Heart left ventricle (tissue), 16 donors: Measurements from ENCODE around the gene SLC2A4RG. TPM values are rescaled to one million over a fixed set of nuclear protein-coding genes. Genes with fewer than 3 reads are reported as not detected.

Experiments used
- ATAC-seq, 4 donors: fragments of 200-7000 bp; cut with Tn5 transposase; one replicate each; pipeline ENCODE4 v1.9.1; 2020 to 2022; ENCODE audit warnings: moderate library complexity in 4 of 4, mild to moderate bottlenecking in 3 of 4, moderate number of reproducible peaks in 1 of 4
- DNase-seq, 5 donors: peaks; one replicate each; pipeline ENCODE4 v3.0.0-alpha.2; 2020
- H3K27ac ChIP-seq, 12 donors: fragments of 200-600 bp; sonication (generic) in 4 of 12; one replicate each; pipeline versions ENCODE4 v1.5.0 to v1.8.0; 2016 to 2022; ENCODE audit warnings: mild to moderate bottlenecking in 2 of 12
- H3K27me3 ChIP-seq, 9 donors: fragments of 200-600 bp; sonication (generic) in 2 of 9; one replicate each; pipeline versions ENCODE4 v1.5.1 to v1.8.0; 2016 to 2022; ENCODE audit warnings: mild to moderate bottlenecking in 3 of 9
- H3K36me3 ChIP-seq, 9 donors: fragments of 200-600 bp; sonication (generic) in 2 of 9; one replicate each; pipeline versions ENCODE4 v1.5.0 to v1.8.0; 2018 to 2022; ENCODE audit warnings: mild to moderate bottlenecking in 2 of 9
- H3K4me1 ChIP-seq, 12 donors: fragments of 200-600 bp; sonication (generic) in 4 of 12; one replicate each; pipeline versions ENCODE4 v1.5.0 to v1.8.0; 2016 to 2022; ENCODE audit warnings: mild to moderate bottlenecking in 3 of 12
- H3K4me3 ChIP-seq, 12 donors: fragments of 200-600 bp; sonication (generic) in 4 of 12; one replicate each; pipeline versions ENCODE4 v1.5.0 to v1.8.0; 2017 to 2022; ENCODE audit warnings: mild to moderate bottlenecking in 9 of 12, moderate library complexity in 4 of 12
- H3K9me3 ChIP-seq, 12 donors: fragments of 200-600 bp; sonication (generic) in 4 of 12; one replicate each; pipeline versions ENCODE4 v1.5.0 to v1.8.0; 2016 to 2022; ENCODE audit warnings: mild to moderate bottlenecking in 1 of 12
- POLR2A ChIP-seq, 2 donors: fragments of 450-650 bp; IDR thresholded peaks; one replicate each; pipeline ENCODE4 v1.6.1; 2017; ENCODE audit warnings: antibody characterized with exemption in 2 of 2, mild to moderate bottlenecking in 2 of 2, moderate library complexity in 2 of 2
- WGBS, 4 donors: extraction: QIAGEN DNeasy Blood & Tissue Kit in 2 of 4; methylation state at CpG; one replicate each; pipeline versions ENCODE4 v1.1.5 to v1.1.7; 2013 to 2018; 5-methylcytosine and 5-hydroxymethylcytosine counted together
- intact Hi-C, 10 donors: fragments of 100-400 bp; cut with DNase I; formaldehyde crosslinking; loops; one replicate each; pipeline versions ENCODE4 v1.11.1 to v1.14.2; 2022
- polyA plus RNA-seq, 2 donors: library from polyadenylated mRNA; stranded (reverse); fragments of 200-250 nt; gene quantifications; one replicate each; pipeline ENCODE4 v1.2.3, GENCODE V29; 2013
- total RNA-seq, 9 donors: library from RNA; depleted of rRNA in 2 of 9; stranded (reverse); fragments of >200 nt in 2 of 9; fragmentation: NEBNext Ultra II Directional in 3 of 9; extraction: Animal tissue kit (Norgen Biotek cat#: 25700) in 3 of 9; gene quantifications; one replicate each; pipeline versions ENCODE4 v1.1.0 to v1.2.4, GENCODE V29; 2016 to 2023
- TF ChIP-seq, protein P1 (sequence below), 12 donors: fragments of 200-600 bp; sonication (generic) in 4 of 12; IDR thresholded peaks; one replicate each; pipeline versions ENCODE4 v1.5.0 to v1.8.0; 2018 to 2022; ENCODE audit warnings: antibody characterized with exemption in 12 of 12, mild to moderate bottlenecking in 5 of 12
- donor health status: ischemic (EF 13 %, LVEDD 7.1; RV severe dilation, severe dysfunction).
- donor health status: healthy with polysubstance abuse.
- donor health status: DM: no; HTN: yes; CAD: no.
- donor health status: DM: no; HTN: no; CAD: no.
- donor health status: ischemic (EF 25% LVEDD 6.9; RV normal size, moderate dysfunction).
- donor health status: ischemic (EF 25% LVEDD 5.7; RV mildly dilated, moderate dysfunction).
- donor health status: healthy.
- donor health status: DM: yes; HTN: yes; CAD: no.
- donor health status: ischemic (EF 35%, LVEDD 5.7; RV mildly dilated, moderate dysfunction).
- donor health status: nonischemic (EF 11% LVEDD 7.7; RV severe dilation, severe dysfunction).
- donor health status: DM: yes; HTN: yes; CAD: no.
- donor health status: PGD.
- donor health status: ischemic (EF 29% LVEDD 5.4; RV normal size, mild dysfunction).
- donor health status: nonischemic (EF 23%, LVEDD 6.1; RV moderate dilation, normal function).

Gene SLC2A4RG
- total and polyA plus RNA-seq, 11 donors, result 18.3 to 82.5 (median 70.7) TPM

GRCh38 chr20:63749597-63750508, 10.3 kb downstream of the SLC2A4RG start:
- Histone ChIP-seq H3K4me1 (peaks cover 0 to 11% (median 0%) of the 10 kb centered on the region in 12 donors), H3K36me3 (peaks cover 0 to 64% (median 32%) of the 10 kb centered on the region in 9 donors), H3K27me3 (no peaks in the 10 kb centered on the region), H3K27ac (peak overlapping the region in 1 of 12 donors; percentile 78), H3K9me3 (no peaks in the 10 kb centered on the region), H3K4me3 (no peak overlapping the region)
- ATAC-seq (no peak), DNase-seq (peak in 2 of 5 donors; percentile 13 to 16)
- no peak for TF ChIP-seq POLR2A (IDR thresholded peaks at IDR 0.05)
- TF ChIP-seq, protein P1, sequence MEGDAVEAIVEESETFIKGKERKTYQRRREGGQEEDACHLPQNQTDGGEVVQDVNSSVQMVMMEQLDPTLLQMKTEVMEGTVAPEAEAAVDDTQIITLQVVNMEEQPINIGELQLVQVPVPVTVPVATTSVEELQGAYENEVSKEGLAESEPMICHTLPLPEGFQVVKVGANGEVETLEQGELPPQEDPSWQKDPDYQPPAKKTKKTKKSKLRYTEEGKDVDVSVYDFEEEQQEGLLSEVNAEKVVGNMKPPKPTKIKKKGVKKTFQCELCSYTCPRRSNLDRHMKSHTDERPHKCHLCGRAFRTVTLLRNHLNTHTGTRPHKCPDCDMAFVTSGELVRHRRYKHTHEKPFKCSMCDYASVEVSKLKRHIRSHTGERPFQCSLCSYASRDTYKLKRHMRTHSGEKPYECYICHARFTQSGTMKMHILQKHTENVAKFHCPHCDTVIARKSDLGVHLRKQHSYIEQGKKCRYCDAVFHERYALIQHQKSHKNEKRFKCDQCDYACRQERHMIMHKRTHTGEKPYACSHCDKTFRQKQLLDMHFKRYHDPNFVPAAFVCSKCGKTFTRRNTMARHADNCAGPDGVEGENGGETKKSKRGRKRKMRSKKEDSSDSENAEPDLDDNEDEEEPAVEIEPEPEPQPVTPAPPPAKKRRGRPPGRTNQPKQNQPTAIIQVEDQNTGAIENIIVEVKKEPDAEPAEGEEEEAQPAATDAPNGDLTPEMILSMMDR (IDR thresholded peaks at IDR 0.05), result no peak
- 91 to 94% (median 92%) methylated on average over 14 to 16 of the region's 16 CpGs for WGBS, 4 donors
- intact Hi-C loops, result no loop called here

GRCh38 chr20:63750807-63751470, 11.4 kb downstream of the SLC2A4RG start:
- Histone ChIP-seq H3K36me3 (peaks cover 0 to 53% (median 30%) of the 10 kb centered on the region in 9 donors), H3K9me3 (no peaks in the 10 kb centered on the region), H3K27me3 (no peaks in the 10 kb centered on the region), H3K4me1 (peaks cover 0 to 11% (median 0%) of the 10 kb centered on the region in 12 donors), H3K4me3 (peak overlapping the region in 1 of 12 donors; percentile 23), H3K27ac (peak overlapping the region in 1 of 12 donors; percentile 78)
- intact Hi-C loops, result no loop called here
- 77 to 82% (median 80%) methylated on average over 19 to 26 of the region's 26 CpGs for WGBS, 4 donors
- DNase-seq, result peak in 3 of 5 donors; percentile 12 to 64 (median 18)
- TF ChIP-seq, protein P1 (IDR thresholded peaks at IDR 0.05), result no peak
- TF ChIP-seq POLR2A (IDR thresholded peaks at IDR 0.05), result no peak
- no peak for ATAC-seq

- no peaks in the 10 kb centered on the region for H3K27me3 ChIP-seq
- intact Hi-C loops, result loop anchor here in 1 of 10 donors (2.0 kb wide), 1 partner anchor 17 kb away; no protein-coding TSS in a partner anchor
- H3K27ac ChIP-seq, result peak overlapping the region in 1 of 12 donors; percentile 78
- peaks cover 0 to 45% (median 24%) of the 10 kb centered on the region in 9 donors for H3K36me3 ChIP-seq
- DNase-seq, result peak in 2 of 5 donors; percentile 25 to 57
- H3K4me1 ChIP-seq, result peaks cover 0 to 11% (median 0%) of the 10 kb centered on the region in 12 donors
- peak overlapping the region in 1 of 12 donors; percentile 23 for H3K4me3 ChIP-seq
- TF ChIP-seq, protein P1 (IDR thresholded peaks at IDR 0.05), result no peak
- no peak for TF ChIP-seq POLR2A (IDR thresholded peaks at IDR 0.05)
- no peak for ATAC-seq
- H3K9me3 ChIP-seq, result no peaks in the 10 kb centered on the region
- 73 to 97% (median 89%) methylated on average over 18 to 45 of the region's 45 CpGs for WGBS, 4 donors
These were observed 12.1 kb downstream of the SLC2A4RG start for GRCh38 chr20:63751471-63752271.
